Stomach (tissue), 9 donors: ENCODE data around the gene EVL. TPM values are rescaled to one million over a fixed set of nuclear protein-coding genes. Genes with fewer than 3 reads are reported as not detected.
A peak's percentile ranks its signal among the peaks of the same experiment; 100 is the strongest.

ENCODE experiments used
- DNase-seq, 2 donors: peaks; one replicate each; pipeline versions ENCODE4 v3.0.0 to v3.0.0-alpha.2; 2013 to 2019
- H3K27ac ChIP-seq, 5 donors: fragments of 200-600 bp in 4 of 5; sonication (generic) in 4 of 5; one replicate each; pipeline ENCODE4 v1.5.1; 2013 to 2019; ENCODE audit warnings: mild to moderate bottlenecking in 1 of 5, moderate library complexity in 1 of 5
- H3K27me3 ChIP-seq, 3 donors: fragments of 200-600 bp; sonication (generic); one replicate each; pipeline ENCODE4 v1.5.1; 2017 to 2019; ENCODE audit warnings: mixed run types in 1 of 3
- H3K36me3 ChIP-seq, 4 donors: fragments of 200-600 bp; sonication (generic); 1 replicate in 3 of 4; 2 replicates in 1 of 4; pipeline ENCODE4 v1.5.1; 2016 to 2019
- H3K4me1 ChIP-seq, 4 donors: fragments of 200-600 bp; sonication (generic); one replicate each; pipeline ENCODE4 v1.5.1; 2016 to 2019
- H3K4me3 ChIP-seq, 4 donors: fragments of 200-600 bp; sonication (generic) in 3 of 4; one replicate each; pipeline ENCODE4 v1.5.1; 2016 to 2019; ENCODE audit warnings: mild to moderate bottlenecking in 1 of 4
- H3K9me3 ChIP-seq, 4 donors: fragments of 200-600 bp; sonication (generic); one replicate each; pipeline ENCODE4 v1.5.1; 2016 to 2019
- EP300 ChIP-seq: sonication (generic); formaldehyde crosslinking; IDR thresholded peaks from one replicate; pipeline ENCODE4 v1.6.1; 2017; ENCODE audit warnings: antibody characterized with exemption
- POLR2A ChIP-seq, 4 donors: fragments of 450-650 bp; IDR thresholded peaks; one replicate each; pipeline ENCODE4 v1.6.1; 2016; ENCODE audit warnings: antibody characterized with exemption in 4 of 4, control low read depth in 2 of 4, mild to moderate bottlenecking in 1 of 4, moderate library complexity in 1 of 4
- POLR2AphosphoS5 ChIP-seq, 3 donors: sonication (generic); formaldehyde crosslinking; IDR thresholded peaks; one replicate each; pipeline ENCODE4 v1.6.1; 2016; ENCODE audit warnings: antibody characterized with exemption in 3 of 3
- WGBS, 5 donors: extraction: QIAGEN DNeasy Blood & Tissue Kit in 3 of 5; methylation state at CpG; one replicate each; pipeline versions ENCODE4 v1.1.5 to v1.1.7; 2013 to 2018; 5-methylcytosine and 5-hydroxymethylcytosine counted together
- intact Hi-C: fragments of 100-400 bp; cut with DNase I; formaldehyde crosslinking; loops from one replicate; pipeline ENCODE4 v1.15.1; 2023; ENCODE audit warnings: low total_unique reads
- polyA plus RNA-seq, 3 donors: library from polyadenylated mRNA; stranded (reverse); fragments of 200-250 nt; gene quantifications; one replicate each; pipeline ENCODE4 v1.2.3, GENCODE V29; 2013
- total RNA-seq, 5 donors: library from RNA; depleted of rRNA; stranded (reverse); fragments of >200 nt; gene quantifications; one replicate each; pipeline versions ENCODE4 v1.1.0 to v1.2.3, GENCODE V29; 2014 to 2016
- TF ChIP-seq, protein P1 (sequence below), 7 experiments: fragments of 450-650 bp in 4 of 7; fragments of 200-600 bp in 3 of 7; sonication (generic) in 3 of 7; IDR thresholded peaks; one replicate each; pipeline ENCODE4 v1.5.1; 2016 to 2019; ENCODE audit warnings: antibody characterized with exemption in 7 of 7, control low read depth in 2 of 7, mild to moderate bottlenecking in 1 of 7
- donor health status: healthy with polysubstance abuse.
- donor health status: Bipolar disorder and iron deficiency.
- donor health status: healthy.

EVL gene
- total and polyA plus RNA-seq, 8 donors, result 23.3 to 111 (median 39.7) TPM

- Histone ChIP-seq H3K27ac (no peak overlapping the region), H3K4me1 (peaks cover 0 to 25% (median 8%) of the 10 kb centered on the region in 4 donors), H3K36me3 (no peaks in the 10 kb centered on the region), H3K4me3 (no peak overlapping the region), H3K27me3 (no peaks in the 10 kb centered on the region), H3K9me3 (no peaks in the 10 kb centered on the region)
- DNase-seq, result no peak
- WGBS, 5 donors, result 66 to 69% (median 66%) methylated on average over 3 of the region's 3 CpGs
- no peak for TF ChIP-seq POLR2A (IDR thresholded peaks at IDR 0.05)
- TF ChIP-seq, protein P1, sequence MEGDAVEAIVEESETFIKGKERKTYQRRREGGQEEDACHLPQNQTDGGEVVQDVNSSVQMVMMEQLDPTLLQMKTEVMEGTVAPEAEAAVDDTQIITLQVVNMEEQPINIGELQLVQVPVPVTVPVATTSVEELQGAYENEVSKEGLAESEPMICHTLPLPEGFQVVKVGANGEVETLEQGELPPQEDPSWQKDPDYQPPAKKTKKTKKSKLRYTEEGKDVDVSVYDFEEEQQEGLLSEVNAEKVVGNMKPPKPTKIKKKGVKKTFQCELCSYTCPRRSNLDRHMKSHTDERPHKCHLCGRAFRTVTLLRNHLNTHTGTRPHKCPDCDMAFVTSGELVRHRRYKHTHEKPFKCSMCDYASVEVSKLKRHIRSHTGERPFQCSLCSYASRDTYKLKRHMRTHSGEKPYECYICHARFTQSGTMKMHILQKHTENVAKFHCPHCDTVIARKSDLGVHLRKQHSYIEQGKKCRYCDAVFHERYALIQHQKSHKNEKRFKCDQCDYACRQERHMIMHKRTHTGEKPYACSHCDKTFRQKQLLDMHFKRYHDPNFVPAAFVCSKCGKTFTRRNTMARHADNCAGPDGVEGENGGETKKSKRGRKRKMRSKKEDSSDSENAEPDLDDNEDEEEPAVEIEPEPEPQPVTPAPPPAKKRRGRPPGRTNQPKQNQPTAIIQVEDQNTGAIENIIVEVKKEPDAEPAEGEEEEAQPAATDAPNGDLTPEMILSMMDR (IDR thresholded peaks at IDR 0.05), result no peak
- intact Hi-C loops, result no loop called here
Observed at GRCh38 chr14:100056431-100056830, 8.8 kb upstream of the EVL start.

GRCh38 chr14:100056964-100057795 is 8.0 kb upstream of the EVL start:
- Histone ChIP-seq H3K4me1 (peaks cover 0 to 25% (median 8%) of the 10 kb centered on the region in 4 donors), H3K4me3 (no peak overlapping the region), H3K27me3 (no peaks in the 10 kb centered on the region), H3K27ac (peak overlapping the region in 1 of 5 donors; percentile 27), H3K9me3 (no peaks in the 10 kb centered on the region), H3K36me3 (no peaks in the 10 kb centered on the region)
- intact Hi-C loops, result no loop called here
- 64 to 84% (median 80%) methylated on average over 4 of the region's 4 CpGs for WGBS, 5 donors
- TF ChIP-seq POLR2A (IDR thresholded peaks at IDR 0.05) (no peak), EP300 (no peak), POLR2AphosphoS5 (IDR thresholded peaks at IDR 0.05) (no peak)
- TF ChIP-seq, protein P1 (IDR thresholded peaks at IDR 0.05), result peak in 1 of 7 experiments; percentile 30
- peak in 1 of 2 donors; percentile 45 for DNase-seq

DNA sequence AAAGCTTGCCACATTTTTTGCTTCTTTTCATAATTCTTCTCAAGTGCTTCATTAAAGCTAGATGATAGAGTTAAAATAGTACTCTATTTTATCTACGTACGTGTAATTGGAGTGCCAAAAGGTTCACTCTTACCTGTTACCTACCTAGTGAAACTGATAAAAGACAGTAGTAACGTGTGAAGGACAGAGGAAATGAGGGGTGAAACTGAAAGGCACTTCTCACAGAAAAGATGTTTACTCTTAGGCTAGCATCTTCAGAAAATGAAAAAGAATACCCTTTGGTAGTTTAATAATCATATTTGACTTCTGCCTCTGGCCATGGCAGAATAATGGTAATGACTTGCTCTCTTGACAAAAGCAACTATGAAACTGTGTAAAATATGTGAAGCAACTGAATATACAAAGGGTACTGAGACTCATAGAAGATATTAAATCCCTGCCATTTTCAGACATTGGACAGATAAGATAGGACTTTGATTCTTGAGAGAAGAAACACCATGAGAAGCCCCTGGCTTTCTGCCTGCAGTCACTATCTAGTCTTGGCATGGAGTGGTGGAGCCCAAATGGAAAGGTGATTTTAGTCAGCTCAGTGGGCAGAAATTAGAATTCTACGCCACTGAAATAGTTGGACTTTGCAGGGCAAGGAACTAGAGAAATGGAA is 6.3 kb upstream of the EVL start:
- intact Hi-C loops, result no loop called here
- Histone ChIP-seq H3K4me1 (peaks cover 0 to 31% (median 14%) of the 10 kb centered on the region in 4 donors), H3K9me3 (no peaks in the 10 kb centered on the region), H3K36me3 (no peaks in the 10 kb centered on the region), H3K27ac (no peak overlapping the region), H3K27me3 (no peaks in the 10 kb centered on the region), H3K4me3 (no peak overlapping the region)
- no peak for TF ChIP-seq POLR2AphosphoS5 (IDR thresholded peaks at IDR 0.05)
- TF ChIP-seq, protein P1 (IDR thresholded peaks at IDR 0.05), result no peak
- TF ChIP-seq POLR2A (IDR thresholded peaks at IDR 0.05), result no peak
- no peak for TF ChIP-seq EP300
- 45 to 78% (median 60%) methylated on average over 4 of the region's 4 CpGs for WGBS, 5 donors
- no peak for DNase-seq

DNA sequence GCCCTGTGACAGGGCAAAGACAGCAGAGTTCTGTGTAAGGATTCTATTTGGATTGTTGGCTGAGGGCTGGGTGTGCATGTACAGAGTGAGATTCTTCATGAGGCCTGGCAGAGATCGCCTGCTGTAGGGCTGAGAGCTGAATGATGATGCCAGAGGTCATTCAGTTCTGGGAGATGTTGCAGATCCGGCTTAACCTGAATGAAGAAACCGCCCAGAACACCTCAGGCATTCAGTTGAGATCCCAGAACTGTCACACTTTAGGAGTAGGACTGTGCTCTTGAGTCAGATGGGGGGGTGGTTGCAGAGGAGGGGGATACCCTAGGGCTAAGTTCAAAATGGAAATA is 5.8 kb upstream of the EVL start:
- no peaks in the 10 kb centered on the region for H3K9me3 ChIP-seq
- no peak for TF ChIP-seq POLR2AphosphoS5 (IDR thresholded peaks at IDR 0.05)
- TF ChIP-seq, protein P1 (IDR thresholded peaks at IDR 0.05), result no peak
- TF ChIP-seq POLR2A (IDR thresholded peaks at IDR 0.05), result no peak
- TF ChIP-seq EP300, result no peak
- H3K27ac ChIP-seq, result no peak overlapping the region

More for the DNA sequence above, 5.8 kb upstream of the EVL start:
- H3K4me1 ChIP-seq, result peaks cover under 1 to 36% (median 19%) of the 10 kb centered on the region in 4 donors
- intact Hi-C loops, result no loop called here
- H3K36me3 ChIP-seq, result no peaks in the 10 kb centered on the region
- DNase-seq, result no peak
- no peaks in the 10 kb centered on the region for H3K27me3 ChIP-seq
- WGBS, 5 donors, result 78 to 94% (median 90%) methylated on average over 3 of the region's 3 CpGs
- no peak overlapping the region for H3K4me3 ChIP-seq
